Stimulated activated CD4-positive, alpha-beta T cell treated with anti-CD3 and anti-CD28 coated beads, Interleukin-15, amount 100 ng/mL, for 48 hours (primary cell): ENCODE measurements around the gene EIF1AD.
"Not testable (repeated sequence)": the region's sequence is repeated elsewhere in the genome, so short reads cannot be mapped to it uniquely, and the experiment has no call there.

ENCODE experiments used
- DNase-seq, 2 donors: peaks; one replicate each; pipeline ENCODE4 v3.0.0-alpha.2; 2020; ENCODE audit warnings: low read depth in 2 of 2

EIF1AD gene, protein sequence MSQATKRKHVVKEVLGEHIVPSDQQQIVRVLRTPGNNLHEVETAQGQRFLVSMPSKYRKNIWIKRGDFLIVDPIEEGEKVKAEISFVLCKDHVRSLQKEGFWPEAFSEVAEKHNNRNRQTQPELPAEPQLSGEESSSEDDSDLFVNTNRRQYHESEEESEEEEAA

DNA sequence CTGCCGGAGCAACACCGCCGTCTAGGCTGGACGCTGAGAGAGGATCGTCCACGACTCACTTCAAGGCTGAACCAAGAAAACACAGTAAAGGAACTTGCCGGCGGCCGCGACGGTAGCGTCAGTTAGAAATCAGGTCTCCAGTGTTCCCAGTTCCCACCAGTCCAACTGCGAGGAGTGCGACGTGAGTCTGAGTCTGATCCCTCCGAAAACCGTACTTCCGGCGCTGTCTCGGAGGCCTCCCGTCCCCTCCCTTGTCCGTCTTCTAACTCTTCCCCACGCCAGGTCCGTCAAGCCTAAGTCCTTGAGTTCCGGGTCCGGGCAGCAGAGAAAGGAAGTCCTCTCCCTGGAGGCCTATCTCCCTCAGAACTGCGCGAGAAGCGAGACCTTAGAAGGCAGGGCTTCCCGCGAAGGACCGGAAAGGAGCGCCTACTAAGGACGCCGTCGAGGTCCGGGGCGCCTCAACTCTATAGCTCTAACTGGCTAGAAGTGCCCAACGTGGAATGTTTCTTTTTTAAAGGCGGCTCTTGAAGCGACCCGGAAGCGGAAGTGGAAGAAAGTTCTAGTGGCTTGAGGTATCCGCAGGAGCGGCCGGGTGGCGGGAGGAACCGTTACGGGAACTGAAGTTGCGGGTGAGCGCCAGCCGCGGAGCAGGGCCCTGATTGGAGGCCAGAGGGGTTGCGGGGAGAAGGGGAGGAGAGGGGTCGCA is at the start of gene EIF1AD, which contains the start of gene BANF1:
Gene EIF1AD, minus strand, starts transcription at position 216 of the 706 bp plus-strand sequence. CDS start 1,768 bp downstream, outside the sequence.
Gene BANF1, plus strand, starts transcription at position 562 of the 706 bp plus-strand sequence. CDS start 748 bp downstream, outside the sequence.
- DNase-seq, result peak; percentile 91 to 93

DNA sequence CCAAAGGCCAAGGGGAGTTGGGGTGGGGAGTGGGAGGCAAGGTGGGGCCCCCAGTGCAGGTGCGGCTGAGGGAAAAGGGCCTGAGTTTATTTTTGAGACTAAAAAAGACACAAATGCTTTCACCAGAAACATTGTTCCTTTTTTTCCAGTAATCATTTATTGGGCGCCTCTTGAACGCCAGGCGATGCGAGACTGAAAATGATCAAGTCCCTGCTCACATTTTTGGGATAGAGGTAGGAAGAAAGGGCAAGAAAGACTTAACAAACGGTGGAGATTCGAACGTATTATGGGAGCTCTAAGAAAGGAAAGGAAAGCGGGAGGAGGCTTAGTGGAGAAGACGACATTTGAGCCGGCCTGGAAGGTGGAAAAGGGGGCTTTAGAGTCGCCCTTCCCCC is 49.4 kb upstream of the EIF1AD start:
- DNase-seq, result no peak

DNA sequence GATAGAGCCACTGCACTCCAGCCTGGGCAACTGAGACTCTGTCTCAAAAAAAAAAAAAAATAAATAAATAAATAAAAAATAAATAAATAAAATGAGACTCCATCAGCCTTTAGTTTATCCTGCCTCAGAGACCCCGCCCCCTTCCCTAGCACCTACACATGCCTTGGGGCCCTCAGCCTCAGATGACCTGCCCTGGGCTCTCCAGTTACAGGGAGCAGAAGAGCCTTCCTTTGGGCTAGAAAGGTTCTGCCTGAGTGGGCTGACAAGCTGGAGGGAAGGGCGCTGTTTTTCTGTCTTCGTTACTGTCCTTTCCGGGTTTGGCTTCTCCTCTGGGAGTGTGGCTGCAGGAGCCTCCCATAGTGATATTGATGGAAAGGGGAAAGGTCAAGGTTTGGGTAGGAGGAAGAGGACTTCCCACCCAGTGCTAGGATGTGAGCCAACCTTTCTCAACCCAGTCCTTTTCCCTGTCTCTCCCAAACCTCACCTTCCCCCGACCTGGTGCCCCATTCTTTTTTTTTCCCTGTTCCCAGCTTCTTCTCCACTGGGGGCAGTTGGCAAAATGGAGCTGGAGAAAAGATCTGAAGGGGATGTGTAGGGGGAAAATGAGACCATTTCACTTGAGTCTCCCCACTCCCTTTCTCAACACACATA is 48.7 kb upstream of the EIF1AD start:
- DNase-seq, result no peak

DNA sequence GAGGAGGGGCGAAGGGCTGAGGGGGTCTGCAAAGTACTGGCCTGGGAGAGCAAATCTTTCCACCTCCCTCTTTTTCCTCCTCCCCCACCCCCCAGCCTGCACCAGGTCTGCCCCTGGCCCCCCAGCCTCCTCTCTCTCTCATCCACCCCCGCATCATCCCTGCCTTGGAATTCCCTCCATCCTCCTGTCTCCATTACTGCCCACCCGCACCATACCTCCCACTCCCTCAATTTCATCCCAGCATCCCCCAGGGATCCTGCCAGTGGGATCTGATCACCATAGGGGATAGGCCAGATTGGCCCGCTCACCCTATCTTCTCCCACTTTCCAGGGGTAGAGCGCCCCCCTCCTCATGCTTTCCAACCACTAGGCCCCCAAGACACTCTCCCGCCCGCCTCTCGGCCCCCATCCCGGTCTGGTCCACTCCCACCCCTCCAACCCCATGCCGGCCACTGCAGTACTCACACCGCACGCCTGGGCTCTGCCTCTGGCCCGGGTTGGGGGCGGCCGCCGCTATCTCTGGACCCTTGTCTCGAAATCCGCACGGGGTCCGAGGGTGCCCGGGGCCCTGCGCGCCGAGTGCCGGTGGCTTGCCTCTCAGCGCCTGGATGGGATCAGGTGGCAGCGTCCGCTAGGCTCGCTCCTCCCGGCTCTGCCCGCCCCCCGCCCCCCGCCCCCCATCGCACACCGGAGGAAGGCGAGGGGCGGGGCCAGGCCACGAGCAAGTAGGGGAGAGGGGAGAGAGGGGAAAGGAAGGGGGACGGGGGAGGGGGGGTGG is 46.8 kb upstream of the EIF1AD start, which contains the start of gene GAL3ST3:
Gene GAL3ST3, minus strand, starts transcription at position 615 of the 777 bp plus-strand sequence. CDS start 3,746 bp downstream, outside the sequence.
- DNase-seq, result no peak

DNA sequence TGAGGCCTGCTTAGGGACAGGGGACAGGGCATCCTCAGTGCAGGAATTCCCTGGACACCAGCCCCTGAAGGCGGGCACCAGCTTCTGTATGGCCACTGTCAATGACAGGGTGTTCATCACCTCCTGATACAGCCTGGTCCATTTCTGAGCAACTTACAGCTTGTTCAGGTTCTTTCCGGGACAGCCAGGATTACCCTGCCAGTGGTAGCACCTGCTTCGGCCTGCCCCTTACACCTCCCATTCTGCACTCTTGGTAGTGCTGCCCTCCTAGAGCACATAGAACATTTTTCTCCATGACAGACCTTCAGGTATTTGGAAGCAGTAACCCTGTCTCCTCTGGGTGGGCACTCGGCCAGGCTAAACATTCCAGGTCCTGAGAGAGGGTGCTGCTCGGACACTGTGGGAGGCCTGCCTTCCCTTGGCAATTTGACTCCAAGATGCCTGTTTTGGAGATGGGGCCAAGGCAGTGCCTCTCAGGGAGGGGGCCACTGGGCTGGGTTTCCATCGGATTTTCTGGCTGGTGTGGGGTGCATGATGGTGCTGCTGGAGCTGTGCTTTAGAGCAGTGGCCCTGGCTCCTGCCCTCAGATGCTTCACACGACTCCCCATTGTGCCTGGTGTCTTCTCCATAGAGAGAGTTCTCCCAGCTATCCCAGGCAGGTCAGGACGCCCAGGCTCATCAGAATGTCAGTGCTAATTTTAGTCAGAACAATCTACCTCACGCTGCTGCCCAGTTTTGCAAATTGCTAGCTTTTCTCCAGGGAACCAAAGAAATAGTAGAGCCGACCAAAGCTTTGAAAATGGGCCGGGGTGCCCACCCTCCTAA is 45.8 kb upstream of the EIF1AD start:
- no peak for DNase-seq

DNA sequence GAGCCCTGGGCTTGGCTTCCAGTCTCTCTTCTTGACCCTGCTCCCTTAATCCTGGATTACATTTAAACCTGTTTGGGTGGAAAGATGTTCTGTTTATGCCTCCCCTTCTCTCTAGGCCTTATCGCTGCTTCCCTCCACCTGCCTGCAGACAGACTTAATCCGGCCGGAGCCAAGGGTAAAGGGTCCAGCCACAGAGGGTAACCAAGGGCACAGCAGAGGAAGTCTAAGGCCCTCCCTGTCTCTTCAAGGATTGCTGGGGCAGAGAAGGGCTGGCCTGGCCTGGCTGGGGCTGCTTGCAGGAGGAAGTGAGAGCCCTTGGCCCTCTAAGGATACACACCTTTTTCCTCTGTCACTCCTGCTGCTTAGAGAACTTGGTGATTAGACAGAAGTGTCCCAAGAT is 44.9 kb upstream of the EIF1AD start:
- no peak for DNase-seq

DNA sequence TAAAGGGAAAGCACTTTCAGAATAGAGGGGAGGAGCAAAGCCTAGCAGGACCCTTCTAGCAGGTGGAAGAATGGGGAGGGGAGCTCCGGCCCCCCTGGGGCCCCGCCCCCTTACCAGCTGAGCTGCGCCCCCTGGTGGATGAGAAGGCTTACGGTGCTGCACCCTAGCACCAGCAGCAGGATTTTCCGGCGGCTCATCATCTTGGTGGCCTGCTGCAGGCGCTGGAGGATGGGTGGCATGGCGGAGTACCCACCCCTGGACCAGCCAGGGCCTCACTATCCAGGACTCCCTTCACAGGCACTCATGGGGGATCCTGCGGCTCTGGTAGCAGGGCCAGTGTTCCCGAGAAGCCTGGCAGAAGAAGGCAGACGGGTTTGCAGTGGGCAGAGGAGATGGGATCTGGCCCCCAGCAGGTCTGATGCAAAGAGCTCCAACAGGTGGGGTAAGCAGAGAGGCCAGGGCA is 43.3 kb upstream of the EIF1AD start:
- DNase-seq, result peak; percentile 61 to 84

DNA sequence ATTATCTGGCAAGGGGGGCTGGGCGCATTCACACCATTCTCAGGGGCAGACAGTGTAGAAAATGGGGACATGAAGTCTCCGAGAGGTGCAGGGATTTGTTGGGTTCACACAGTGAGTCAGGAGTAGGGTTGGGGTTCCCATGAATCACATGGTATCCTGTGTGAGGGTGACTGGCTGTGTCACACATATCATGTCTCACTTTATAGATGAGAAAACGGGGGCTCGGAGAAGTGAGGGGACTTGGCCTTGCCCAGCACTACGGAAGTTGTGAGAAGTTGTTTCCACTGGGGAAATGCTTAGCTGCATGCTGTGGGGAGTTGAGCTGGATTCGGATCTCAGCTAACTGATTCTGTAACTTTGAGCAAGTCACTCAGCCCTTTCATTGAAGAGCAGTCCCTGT is 42.8 kb upstream of the EIF1AD start:
- DNase-seq, result no peak

DNA sequence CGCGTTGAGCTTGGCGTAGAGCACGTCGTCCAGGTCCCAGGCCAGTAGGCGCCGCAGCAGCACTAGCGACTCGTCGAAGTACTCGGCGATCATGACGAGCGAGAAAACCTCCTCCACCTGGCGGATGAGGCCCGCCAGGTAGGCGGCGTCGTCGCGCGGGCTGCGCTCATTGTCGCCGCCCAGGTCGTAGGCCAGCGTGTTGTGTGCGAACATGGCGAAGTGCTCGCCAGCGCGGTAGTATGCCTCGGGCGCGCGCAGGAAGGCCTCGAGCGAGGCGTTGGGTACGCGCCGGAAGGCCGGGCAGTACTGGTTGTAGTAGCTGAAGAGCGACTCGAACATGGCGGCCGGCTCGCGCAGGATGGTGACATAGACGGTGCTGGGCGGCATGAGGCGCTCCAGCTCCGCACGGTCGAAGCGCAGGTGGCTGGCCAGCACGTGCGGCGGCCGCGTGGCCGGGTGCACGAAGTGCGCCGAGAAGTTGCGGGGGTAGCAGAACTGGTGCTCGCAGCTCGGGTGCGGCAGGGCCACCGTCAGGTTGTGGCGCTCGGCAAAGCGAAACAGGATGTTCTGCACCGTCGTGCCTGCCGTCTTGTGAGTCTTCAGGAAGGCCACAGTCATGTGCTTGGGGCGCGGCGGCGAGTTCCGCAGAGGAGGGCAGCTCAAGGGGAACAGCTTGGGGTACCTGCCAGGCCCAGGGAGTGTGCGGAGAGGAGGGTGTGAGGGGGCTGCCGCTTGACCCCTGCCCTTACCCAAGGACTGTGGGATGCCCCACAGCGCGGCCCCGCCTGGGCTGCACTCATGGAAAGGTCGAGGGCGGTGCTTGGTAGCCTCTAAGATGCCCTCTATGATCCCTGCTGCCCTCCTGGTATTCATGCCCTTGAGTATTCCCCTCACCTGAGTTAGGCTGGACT is 41.3 kb upstream of the EIF1AD start:
- no peak for DNase-seq

DNA sequence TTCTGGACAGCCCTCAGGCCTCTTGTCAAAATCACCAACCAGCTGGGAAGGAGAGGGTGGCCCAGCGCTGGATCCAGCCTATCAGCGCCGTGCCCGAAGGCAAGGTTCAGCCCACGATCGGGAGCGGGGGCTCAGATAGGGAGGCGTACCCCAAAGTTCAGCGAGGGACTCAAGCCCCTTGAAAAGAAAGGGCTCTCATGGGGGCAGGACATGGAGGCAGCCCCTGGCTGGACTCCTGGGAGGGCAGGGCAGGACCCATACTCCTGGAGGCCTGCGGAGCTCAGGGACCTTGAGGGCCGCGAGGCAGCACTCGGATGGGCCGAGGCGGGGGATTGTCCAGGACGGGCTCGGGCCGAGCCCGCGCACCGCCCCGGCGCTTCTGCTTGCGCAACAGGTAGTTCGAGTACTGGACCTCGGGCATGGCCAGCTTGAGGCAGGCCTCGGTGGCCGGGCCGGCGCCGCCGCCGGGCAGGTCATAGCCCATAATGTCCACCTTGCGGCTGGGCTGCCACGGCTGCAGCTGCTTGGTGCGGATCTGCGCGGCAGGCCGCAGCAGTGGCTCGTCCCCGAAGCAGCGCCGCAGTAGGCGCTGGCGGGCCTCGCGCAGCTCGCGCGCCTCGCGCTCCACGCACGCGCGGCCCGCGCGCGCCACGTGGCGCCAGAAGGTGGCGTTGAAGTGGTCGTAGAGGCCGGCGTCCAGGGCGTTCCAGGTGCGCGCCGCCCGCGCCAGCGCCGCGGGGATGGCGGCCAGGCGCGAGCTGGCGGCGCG is 40.5 kb upstream of the EIF1AD start:
- DNase-seq, result no peak

DNA sequence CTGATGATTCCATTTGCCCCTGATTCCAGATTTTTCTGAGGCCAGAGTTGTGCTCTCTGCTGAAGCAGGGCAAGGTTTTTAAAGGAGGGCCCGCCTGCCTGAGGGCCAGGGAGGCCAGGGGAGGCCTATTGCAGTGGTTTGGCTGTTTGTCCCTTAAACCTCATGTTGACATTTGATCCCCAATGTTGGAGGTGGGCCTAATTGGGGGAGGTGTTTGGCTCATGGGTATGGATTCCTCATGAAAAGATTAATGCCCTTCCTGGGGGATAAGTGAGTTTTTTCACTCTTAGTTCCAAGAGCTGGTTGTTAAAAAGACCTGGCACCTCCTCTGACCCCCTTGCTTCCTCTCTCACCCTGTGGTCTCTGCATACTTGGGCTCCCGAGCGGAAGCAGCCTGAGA is 37.8 kb upstream of the EIF1AD start:
- no peak for DNase-seq

DNA sequence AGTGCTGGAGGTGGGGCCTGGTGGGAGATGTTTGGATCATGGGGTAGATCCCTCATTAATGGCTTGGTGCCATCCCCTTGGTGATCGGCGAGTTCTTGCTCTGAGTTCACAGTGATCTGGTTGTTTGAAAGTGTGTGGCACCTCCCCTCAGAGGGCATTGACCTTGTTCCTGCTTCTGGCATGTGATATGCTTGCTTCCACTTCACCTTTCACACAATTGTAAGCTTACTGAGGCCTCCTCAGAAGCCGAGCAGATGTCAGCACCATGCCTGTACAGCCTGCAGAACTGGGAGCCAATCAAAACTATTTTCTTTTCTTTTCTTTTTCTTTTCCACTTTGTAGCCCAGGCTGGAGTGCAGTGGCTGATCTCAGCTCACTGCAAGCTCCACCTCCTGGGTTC is 35.4 kb upstream of the EIF1AD start:
- DNase-seq, result no peak

DNA sequence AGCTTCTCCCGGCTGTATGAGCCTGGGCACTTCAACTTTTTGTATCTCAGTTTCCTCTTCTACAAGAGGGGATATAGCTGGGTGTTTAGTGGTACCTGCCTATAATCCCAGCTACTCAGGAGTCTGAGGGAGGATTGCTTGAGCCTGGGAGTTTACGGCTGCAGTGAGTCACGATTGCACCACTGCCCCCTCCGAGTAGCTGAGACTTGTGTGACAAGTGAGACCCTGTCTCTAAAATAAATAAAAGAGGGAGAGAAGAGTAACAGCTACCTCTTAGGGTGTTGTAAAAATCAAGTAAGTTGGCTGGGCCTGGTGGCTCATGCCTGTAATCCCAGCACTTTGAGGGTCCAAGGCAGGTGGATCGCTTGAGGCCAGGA is 34.4 kb upstream of the EIF1AD start:
- no peak for DNase-seq

DNA sequence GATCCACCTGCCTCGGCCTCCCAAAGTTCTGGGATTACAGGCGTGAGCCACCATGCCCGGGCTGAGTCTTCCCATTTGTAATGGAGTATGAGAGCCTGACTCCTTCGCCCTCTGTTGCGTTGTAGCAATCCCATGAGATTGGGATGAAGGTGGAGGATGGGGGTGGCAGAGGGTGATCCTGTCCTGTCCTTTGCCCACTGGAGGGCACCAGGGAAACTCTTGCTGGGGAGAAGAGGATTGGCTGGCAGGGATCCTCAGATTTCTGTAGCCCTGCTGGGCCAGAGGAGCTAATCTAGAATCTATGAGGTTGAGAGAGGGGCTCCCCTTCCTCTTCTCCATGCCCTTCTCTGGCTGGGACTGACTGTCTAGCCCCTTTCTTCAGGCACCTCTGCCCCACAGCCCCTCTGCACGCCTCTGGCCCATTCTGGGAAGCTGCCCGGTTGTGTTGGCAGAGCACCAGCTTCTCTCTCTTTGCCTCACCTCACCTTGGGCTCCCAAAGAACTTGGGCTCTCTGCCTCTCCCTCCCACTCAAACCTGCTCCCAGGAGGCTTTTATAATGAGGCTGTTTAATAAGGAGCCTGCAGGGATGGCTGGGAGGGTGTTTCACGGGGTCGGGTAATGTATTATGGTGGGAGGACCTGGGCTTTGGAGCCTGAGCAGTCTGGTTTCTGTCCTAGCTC is 33.8 kb upstream of the EIF1AD start:
- no peak for DNase-seq

DNA sequence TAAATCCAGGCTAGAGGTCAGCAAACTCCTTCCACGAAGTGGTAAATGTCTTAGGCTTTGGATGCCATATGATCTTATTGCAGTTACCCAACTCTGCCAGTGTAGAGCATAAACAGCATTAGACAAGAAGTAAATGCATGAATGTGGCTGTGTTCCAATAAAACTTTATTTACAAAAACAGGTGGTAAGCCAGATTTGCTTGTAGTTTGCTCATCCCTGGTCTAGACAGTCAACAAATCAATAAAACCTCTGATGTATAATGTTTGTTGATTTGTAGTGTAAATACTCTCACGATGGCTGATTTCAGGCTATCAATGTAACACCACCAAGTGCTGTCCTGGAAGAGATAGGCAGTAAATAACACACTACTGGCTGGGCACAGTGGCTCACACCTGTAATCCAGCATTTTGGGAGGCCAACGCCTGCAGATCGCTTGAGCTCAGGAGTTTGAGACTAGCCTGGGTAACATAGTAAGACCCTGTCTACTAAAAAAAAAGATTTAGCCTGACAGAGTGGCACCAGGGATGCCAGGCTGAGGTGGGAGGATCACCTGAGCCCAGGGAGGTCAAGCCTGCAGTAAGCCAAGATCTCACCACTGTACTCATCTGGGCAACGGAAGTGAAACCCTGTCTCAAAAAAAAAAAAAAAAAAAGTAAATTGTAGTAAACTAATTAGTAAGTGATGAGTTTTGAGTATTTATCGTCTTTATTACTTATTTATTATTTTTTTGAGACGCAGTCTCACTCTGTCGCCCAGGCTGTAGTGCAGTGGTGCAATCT is 31.2 kb upstream of the EIF1AD start:
- DNase-seq, result no peak

DNA sequence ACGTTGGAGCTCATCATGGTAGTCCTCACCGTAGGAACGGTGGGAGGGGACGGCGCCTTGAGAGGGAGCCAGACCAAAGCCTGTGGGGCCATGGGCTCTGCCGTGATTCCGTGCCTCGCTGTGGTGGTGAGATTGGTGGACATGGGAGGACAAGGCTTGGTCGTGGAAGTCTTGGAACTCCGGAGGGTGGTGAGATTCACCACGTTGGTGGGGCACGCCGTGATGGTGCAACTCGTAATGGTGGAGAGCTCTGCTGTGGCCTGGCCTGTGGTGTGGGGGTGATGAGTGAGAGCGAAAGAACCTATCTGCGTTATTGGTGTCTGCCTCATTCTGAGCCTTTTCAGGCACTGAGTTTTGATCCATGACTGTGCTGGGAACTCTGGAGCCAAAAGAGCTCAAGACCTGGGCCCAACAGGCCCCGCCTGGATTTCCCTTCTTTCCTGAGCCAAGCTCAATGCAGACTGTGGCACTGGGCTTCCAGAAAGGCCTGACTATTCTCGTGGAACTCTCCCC is 24.1 kb upstream of the EIF1AD start, which contains the start of gene CATSPER1:
Gene CATSPER1, minus strand, starts transcription at position 463 of the 513 bp plus-strand sequence. Its CDS starts 100 bp downstream, at position 363.
- no peak for DNase-seq

DNA sequence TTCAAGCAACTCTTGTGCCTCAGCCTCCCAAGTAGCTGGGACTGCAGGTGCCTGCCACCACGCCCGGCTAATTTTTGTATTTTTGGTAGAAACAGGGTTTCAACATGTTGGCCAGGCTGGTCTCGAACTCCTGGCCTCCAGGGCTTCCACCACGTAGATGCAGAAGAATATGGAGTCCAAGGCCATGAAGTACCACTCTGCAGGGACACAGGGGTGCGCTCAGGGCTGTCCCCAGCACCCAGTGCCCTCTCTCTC is 21.2 kb upstream of the EIF1AD start:
- DNase-seq, result not testable (repeated sequence)
